NCI-H2196 treated with DMSO at 0.1 percent for 48 hours (cell line): ENCODE measurements around the gene TMUB1.

Experiments used
- DNase-seq: peaks from one replicate; lab custom pipeline; 2025; ENCODE audit not compliant: unreplicated experiment; lab: John Stamatoyannopoulos, UW

Gene TMUB1, protein sequence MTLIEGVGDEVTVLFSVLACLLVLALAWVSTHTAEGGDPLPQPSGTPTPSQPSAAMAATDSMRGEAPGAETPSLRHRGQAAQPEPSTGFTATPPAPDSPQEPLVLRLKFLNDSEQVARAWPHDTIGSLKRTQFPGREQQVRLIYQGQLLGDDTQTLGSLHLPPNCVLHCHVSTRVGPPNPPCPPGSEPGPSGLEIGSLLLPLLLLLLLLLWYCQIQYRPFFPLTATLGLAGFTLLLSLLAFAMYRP

GRCh38 chr7:151083071-151083823 is at the start of gene TMUB1:
Gene TMUB1, minus strand, starts transcription at chr7:151083493. Its CDS starts 930 bp downstream, at chr7:151082563.
- peak; percentile 6 for DNase-seq

- DNase-seq: no peak
Observed at GRCh38 chr7:151132461-151133205, 49.3 kb upstream of the TMUB1 start.

DNA sequence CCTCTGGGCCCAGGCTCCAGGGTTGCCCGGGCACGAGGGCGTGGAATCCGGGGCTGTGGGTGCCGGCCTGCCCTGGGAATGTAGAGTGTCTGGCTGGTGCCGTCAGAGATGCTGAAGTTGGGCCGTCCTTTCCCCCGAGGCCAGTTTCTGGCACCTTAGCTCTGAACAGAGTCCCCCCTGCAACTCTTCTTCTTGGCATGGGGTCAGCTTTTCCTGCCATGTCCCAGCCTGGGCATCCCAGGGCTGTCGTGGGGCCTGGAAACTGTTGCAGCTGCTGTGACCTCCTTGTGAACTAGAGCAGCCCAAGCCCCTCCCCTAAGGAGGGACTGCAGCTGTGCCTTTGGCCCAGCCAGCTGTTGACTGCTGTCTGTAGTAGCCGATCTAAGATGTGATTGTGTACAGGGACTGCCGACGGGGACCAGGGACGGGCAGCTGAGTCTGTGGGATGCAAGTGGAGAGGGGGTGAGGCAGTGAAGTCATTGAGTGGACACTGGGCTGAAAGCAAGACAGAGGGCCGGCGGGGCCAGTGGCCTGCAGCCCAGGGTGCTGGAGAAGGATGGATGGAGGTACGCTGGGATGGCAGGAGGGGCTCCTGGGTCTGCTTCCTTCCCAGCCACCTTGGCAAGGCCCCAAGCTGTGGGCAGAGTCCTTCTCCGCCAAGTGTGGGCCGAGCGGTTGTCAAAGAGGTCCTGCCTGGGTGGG is 48.5 kb upstream of the TMUB1 start:
- DNase-seq: no peak

DNA sequence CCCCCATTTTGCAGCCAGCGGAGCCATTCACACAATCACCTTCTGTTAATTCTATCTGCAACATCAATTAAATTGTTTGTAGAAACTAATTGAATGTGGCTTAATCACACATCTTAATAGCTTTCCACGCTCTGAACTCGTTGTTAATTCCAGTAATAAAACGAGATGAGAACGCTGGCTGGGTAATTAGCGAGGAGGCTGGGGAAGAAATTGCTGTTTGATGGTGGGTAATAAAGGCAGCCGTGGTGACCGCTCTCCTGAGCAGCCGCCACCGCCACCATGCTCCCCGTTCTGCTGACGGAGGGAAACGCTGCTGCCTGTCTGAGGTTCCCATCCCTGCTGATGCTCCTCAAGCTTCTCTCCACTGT is 47.9 kb upstream of the TMUB1 start:
- DNase-seq: no peak

- no peak for DNase-seq
Observed at GRCh38 chr7:151130741-151131157, 47.5 kb upstream of the TMUB1 start.

DNA sequence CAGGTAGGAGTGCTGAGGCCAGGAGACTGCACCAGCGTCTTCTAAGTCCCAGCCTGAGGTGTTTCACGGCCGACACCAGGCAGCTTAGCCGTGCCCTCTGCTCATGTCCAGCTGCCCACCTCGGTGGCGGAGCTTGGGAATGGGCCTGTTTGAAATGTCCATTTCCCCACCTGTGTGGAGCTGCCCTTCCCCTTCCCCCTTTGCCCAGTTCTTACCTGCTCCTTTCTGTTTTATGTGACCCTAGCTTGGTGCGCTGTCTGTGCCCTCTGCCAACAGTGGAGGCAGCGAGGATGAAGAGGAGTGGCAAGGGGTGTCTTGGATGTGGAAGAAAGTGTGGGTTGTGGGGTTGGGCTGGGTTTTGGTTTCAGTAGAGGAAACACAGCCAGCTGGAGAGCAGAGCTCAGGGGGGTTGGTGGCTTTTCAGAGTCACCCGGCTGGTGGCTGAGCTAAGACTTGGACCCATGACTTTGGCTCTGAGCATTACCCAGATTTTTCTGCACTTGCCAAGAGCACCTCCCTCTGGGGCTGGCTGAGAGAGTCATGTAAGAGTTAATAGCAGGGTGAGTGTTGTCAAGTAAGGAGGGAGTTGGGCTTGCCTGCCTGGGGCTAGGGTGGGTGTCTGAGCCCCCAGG is 46.8 kb upstream of the TMUB1 start:
- no peak for DNase-seq

DNA sequence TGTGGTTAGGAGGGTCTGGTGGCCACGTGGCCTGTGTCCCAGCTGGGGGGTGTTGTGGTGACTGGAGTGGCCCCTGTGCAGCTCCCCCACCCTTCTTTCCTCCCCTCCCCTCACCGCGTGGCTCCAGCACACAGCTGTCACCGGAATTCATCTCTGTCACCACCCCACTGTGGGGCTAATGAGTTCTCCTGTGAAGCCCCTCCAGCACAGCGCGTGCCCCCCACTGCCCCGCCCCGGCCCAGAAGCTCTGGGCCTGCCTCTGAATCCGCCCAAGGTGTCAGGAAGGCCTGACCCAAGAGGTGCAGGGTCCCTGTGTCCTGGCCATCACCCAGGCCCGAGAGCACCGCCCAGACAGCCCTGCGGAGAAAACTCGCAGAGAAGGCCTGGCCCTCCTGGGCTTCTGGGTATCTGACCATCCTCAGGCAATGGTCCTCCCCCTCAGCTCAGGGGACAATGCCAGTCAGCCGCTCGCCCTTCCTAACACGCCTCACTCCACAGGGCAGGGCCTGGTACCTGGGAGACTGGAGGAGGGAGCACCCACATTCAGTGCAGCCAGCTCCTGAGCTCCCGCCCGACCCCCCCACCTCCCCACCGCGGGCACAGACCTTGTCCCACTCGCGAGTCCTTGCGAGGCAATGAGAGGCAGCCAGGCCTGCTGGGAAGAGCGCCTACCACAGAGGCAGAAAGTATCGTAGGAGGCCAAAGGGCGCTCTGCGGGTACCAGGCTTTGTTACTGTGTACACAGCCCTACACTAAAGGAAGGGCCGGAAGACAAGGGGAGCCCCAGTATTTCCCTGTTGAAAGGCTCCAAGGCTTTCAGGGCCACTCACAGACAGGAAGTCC is 46.0 kb upstream of the TMUB1 start:
- no peak for DNase-seq

DNA sequence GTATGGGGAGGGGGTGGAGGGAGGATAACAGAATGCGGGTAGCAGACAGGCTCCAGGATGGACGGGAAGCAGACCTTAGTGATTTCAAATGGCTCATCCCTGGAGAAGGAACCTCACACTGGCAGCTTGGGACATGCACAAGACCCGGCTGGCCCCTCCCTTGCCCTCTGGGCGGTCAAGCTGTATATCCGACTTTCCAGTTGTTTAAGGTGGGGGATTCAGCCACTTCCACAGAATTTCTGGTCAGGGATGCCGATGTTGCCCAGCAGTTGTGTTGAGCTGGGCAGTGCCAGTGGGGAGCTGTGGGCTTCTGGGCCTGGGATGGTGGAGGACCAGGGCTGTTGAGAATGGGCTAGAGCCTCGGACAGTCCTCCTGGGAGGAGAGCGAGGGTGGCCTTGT is 45.4 kb upstream of the TMUB1 start:
- no peak for DNase-seq

DNA sequence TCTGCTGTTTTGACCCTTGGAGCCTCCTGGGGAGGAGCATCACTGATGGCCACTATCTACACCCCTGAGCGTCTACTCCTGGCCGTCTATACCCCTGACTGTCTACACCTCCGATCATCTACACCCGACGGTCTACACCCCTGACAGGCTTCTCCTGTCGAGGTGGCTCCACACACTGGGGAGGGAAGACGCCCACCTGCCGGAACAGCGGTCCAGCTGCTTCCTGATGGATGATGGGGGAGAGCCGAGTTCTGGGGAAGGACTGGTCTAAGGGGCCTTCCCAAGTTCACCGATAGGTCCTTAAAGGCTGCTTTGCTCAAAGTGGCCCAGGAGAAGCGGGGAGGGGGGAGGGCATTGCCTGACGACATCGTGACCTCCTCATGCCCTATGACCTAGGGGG is 44.9 kb upstream of the TMUB1 start:
- no peak for DNase-seq

- DNase-seq: no peak
Observed at GRCh38 chr7:151126491-151127137, 43.3 kb upstream of the TMUB1 start.

DNA sequence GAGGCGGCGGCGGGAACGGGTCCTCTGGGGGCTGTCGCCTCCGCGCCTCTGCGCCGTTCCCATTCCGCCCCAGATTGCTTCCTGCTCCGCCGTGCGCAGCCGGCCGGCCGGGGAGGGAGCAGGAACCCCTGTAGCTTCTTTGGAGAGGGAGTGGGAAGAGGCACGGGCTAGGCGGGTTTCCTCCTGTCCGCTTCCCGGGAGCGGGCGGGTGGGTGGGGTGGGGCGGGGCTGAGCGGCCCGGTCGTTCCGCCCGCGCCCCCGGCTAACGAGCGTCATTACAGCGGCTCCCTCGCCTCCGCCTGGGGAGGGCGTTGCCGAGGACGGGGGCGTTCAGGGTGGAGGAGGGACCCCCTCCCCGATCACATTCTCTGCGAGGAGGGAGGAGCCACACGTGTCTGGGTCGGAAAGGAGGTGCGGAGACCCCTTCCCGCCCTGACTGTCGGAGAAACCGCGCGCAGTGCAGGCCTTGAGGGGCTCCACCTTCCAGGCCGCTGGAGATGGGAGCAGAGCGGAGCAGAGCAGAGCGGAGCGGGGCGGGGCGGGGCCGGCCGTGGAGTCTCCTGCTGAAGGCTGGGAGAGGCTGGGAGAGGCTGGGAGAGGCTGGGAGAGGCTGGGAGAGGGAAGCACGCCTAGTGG is 42.7 kb upstream of the TMUB1 start:
- DNase-seq: no peak

DNA sequence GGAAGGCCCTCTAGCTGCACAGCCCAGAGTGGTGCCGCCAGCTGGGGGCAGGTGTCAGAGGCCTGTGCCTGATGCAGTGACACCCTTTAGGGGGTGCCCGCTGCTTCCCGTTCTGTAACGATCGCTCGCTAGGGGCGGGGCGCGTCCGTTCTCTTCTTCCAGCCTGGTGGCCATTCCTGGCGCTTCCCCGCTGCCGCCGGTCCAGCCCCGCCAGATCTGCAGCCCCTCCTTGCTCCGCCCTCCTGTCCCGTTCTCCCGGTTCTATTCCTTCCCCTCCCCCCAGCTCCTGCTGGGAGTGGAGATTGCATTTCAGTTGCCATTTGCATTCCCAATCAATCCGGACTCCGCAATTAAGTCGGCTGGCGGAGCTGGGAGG is 42.2 kb upstream of the TMUB1 start:
- DNase-seq: no peak

DNA sequence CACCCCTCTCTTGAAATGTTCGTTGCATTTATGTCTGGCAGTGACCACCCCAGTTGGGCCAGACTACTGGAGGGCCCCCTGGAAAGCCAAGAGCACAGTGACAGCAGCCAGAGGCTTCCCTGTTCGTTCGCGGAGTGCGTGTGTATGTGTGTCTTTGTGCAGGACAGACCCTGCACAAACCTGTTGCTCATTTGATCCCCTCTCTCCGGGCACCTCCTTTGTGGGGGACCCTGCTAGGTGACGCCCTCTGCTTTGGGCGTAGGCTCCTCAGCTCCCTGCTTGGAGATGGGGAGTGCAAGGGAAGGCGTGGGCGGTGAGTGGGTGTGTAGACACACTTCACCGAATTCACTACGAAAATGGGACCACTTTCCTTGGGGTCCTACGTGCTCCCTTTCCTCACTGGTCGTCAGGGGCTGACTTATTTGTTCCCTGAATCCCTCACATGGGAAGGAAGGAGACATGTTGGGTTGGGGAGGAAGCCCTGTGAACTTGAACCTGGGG is 41.7 kb upstream of the TMUB1 start:
- DNase-seq: no peak

- DNase-seq: no peak
Observed at GRCh38 chr7:151124481-151124880, 41.2 kb upstream of the TMUB1 start.

DNA sequence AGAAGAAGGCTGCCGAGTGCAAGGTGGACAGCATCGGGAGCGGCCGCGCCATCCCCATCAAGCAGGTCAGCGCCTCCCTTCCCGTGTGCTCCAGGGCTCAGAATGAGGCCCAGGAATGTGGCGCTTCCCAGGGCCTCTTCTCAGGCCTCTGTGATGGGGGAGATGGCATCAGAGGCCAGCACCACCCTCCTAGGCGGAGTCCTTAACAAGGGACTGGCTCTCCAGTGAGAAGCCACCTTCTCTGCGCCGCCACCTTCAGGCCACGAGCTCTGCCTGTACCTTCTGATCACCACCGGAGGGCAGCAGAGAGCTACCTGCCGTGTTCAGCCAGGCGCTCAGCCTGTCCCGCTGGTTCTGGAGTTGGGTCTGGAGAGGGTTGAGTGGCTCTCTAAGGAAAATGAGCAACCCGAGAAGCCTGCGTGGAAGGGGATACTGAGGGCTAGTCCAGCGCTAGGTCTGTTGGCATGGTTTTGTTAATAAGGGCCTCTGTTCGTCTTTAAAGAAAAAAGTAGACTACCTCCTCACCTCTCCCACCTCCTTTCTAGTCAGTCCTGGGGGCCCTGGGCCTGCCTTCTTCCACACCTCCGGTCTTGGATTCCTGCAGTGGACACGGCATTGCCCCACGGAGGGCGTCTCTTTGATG is 40.6 kb upstream of the TMUB1 start:
- peak; percentile 35 for DNase-seq

DNA sequence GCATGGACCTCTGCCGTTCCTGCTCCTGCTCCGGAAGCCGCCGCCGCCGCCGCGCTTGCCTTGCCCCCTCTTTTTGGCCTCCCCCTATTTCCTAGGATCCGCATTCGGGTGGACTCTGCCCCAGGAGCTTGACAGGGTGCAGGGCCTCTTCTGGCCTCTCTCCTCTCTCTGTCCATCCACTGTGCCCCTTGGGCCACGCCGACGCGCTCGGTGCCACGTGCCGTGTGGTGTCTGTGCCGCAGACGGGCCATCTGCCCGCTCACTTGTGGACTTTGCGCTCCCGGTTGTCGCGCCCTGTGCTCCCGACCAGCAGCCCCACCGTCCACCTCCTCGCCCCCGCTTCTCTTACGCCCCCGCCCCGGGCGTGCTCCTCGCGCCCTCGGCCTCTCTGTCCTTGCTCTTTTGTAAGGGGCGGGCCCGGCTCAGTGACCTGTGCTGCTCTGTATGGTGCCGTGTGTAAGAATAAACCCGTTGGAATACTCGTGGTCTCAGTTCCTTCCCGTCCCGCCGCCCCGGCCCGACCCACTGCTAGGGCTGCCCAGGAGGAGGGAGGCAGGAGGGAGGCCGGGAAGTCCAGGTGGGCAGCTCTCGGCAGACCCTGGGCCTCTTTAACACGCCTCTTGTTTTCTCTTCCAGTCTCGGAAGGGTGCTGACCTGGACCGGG is 40.0 kb upstream of the TMUB1 start:
- no peak for DNase-seq

GRCh38 chr7:151122796-151123157 is 39.5 kb upstream of the TMUB1 start:
- no peak for DNase-seq

GRCh38 chr7:151122276-151122675 is 39.0 kb upstream of the TMUB1 start:
- DNase-seq: no peak
